ENCODE data around the gene PPM1B. TPM values are rescaled to one million over a fixed set of nuclear protein-coding genes. Genes with fewer than 3 reads are reported as not detected.
A peak's percentile ranks its signal among the peaks of the same experiment; 100 is the strongest.

The PPM1B gene
- total and polyA plus RNA-seq, 2 of the 4 experiments (the other 2 are of a cell fraction): 13.4 to 14.7 TPM

- Histone ChIP-seq H3K56ac (ENCODE audit: extremely low read depth, insufficient read depth, low read length) (no peak overlapping the region), H3K36me3 (ENCODE audit: control insufficient read depth, insufficient read depth, low read length) (no peaks in the 10 kb centered on the region), H4K91ac (ENCODE audit: insufficient read depth, low read depth, low read length) (no peak overlapping the region), H2AK5ac (ENCODE audit: low read depth, low read length) (no peak overlapping the region), H3K9me1 (ENCODE audit: insufficient read depth, low read length) (no peaks in the 10 kb centered on the region), H2BK15ac (ENCODE audit: low read depth, low read length) (no peak overlapping the region; the same call in 2 of the 3 replicates), H4K20me1 (ENCODE audit: insufficient read depth, low read length) (no peaks in the 10 kb centered on the region), H4K5ac (ENCODE audit: low read depth, low read length) (no peak overlapping the region), H3K4me2 (ENCODE audit: low read depth, low read length) (no peak overlapping the region), H3K9ac (ENCODE audit: low read depth, low read length) (no peak overlapping the region), H2AK9ac (replicated peaks; ENCODE audit: low read depth, low read length, poor library complexity) (no peak overlapping the region), H3K27me3 (ENCODE audit: control insufficient read depth, insufficient read depth, low read length) (no peaks in the 10 kb centered on the region), H3K4ac (ENCODE audit: low read depth, low read length) (no peak overlapping the region), H2BK5ac (ENCODE audit: low read depth, low read length, poor library complexity, severe bottlenecking) (no peak overlapping the region), H3K23ac (ENCODE audit: low read depth, low read length) (no peak overlapping the region), H3K4me3 (ENCODE audit: insufficient read depth, low read depth, low read length) (no peak overlapping the region), H3K27ac (ENCODE audit: insufficient read depth, low read length) (no peak overlapping the region), H4K8ac (ENCODE audit: low read depth in 2 of 2, low read length in 2 of 2) (peak overlapping the region in 1 of 2 experiments; percentile 2; a peak in 1 of 4 replicates), H3K14ac (replicated peaks; ENCODE audit: low read depth, low read length) (no peak overlapping the region), H2AFZ (replicated peaks; ENCODE audit: low read length, poor library complexity) (peak overlapping the region; percentile 35), H3K4me1 (ENCODE audit: control insufficient read depth, insufficient read depth, low read length) (peaks cover 3% of the 10 kb centered on the region), H3K18ac (ENCODE audit: low read depth, low read length) (no peak overlapping the region), H3K79me1 (ENCODE audit: low read depth in 1 of 2, low read length in 2 of 2) (no peaks in the 10 kb centered on the region), H2BK20ac (ENCODE audit: low read depth, low read length) (no peak overlapping the region), H2BK120ac (ENCODE audit: low read depth, low read length) (no peak overlapping the region), H3K9me3 (ENCODE audit: control insufficient read depth, insufficient read depth, low read length) (no peaks in the 10 kb centered on the region)
- intact Hi-C loops (cut with micrococcal nuclease) (no loop called here), dilution Hi-C loops (cut with HindIII; ENCODE audit: low sequenced_read_pairs, unreplicated experiment) (no loop called here), in situ Hi-C loops (cut with MboI; ENCODE audit: low sequenced_read_pairs) (no loop called here)
- DNase-seq: peak; percentile 74
- BruUV-seq (replicated peaks): no TSS peak
- ChIA-PET CTCF (interaction anchor here (0.8 kb wide), 2 partner anchors 34 to 139 kb away, joined by 3 read pairs; no protein-coding TSS in a partner anchor), POLR2A (ENCODE audit: unreplicated experiment) (no interaction called here)
- WGBS, 2 experiments (ENCODE audit: extremely low coverage in 2 of 2, insufficient read length in 1 of 2): no CpG with 5 or more reads among the region's 5 CpGs
- ATAC-seq (ENCODE audit: low read depth): peak; percentile 37; the same call in 1 of the 2 replicates
- TF ChIP-seq CTCF (conservative IDR thresholded peaks at IDR 0.05; ENCODE audit: low read depth, low read length) (no peak), RFX5 (IDR thresholded peaks at IDR 0.05; ENCODE audit: low read depth, low read length) (no peak), MAZ (IDR thresholded peaks at IDR 0.05; ENCODE audit: borderline replicate concordance, low read depth, low read length) (no peak), CHD1 (IDR thresholded peaks at IDR 0.05; ENCODE audit: low read depth, low read length) (no peak), NFE2L2 (IDR thresholded peaks at IDR 0.05; ENCODE audit: low read depth, low read length) (no peak), POLR2A (IDR thresholded peaks at IDR 0.05; ENCODE audit: low read depth, low read length) (no peak), MAFK (IDR thresholded peaks at IDR 0.05; ENCODE audit: low read depth, low read length) (no peak), RCOR1 (IDR thresholded peaks at IDR 0.05; ENCODE audit: insufficient replicate concordance, low read length) (no peak), MXI1 (IDR thresholded peaks at IDR 0.05; ENCODE audit: borderline replicate concordance, low read depth, low read length) (no peak), USF2 (IDR thresholded peaks at IDR 0.05; ENCODE audit: low read depth, low read length) (no peak), BHLHE40 (IDR thresholded peaks at IDR 0.05; ENCODE audit: low read depth, low read length) (no peak), SMC3 (IDR thresholded peaks at IDR 0.05; ENCODE audit: low read depth, low read length) (no peak), CEBPB (IDR thresholded peaks at IDR 0.05; ENCODE audit: low read depth, low read length) (no peak), ELK1 (IDR thresholded peaks at IDR 0.05; ENCODE audit: borderline replicate concordance, low read depth, low read length) (no peak), RAD21 (IDR thresholded peaks at IDR 0.05; ENCODE audit: low read length) (no peak)
Measured at GRCh38 chr2:44155666-44156446, 12.8 kb upstream of the PPM1B start.

Measured in IMR-90 (cell line).